Stimulated activated CD8-positive, alpha-beta memory T cell treated with anti-CD3 and anti-CD28 coated beads, Interleukin-7, amount 100 ng/mL, for 48 hours (primary cell): Measurements from ENCODE around the gene SHANK3.

ENCODE experiments used
- DNase-seq, 2 donors: peaks; one replicate each; pipeline ENCODE4 v3.0.0-alpha.2; 2020; ENCODE audit warnings: low read depth in 1 of 2; ENCODE audit errors: extremely low read depth in 1 of 2

The SHANK3 gene

DNA sequence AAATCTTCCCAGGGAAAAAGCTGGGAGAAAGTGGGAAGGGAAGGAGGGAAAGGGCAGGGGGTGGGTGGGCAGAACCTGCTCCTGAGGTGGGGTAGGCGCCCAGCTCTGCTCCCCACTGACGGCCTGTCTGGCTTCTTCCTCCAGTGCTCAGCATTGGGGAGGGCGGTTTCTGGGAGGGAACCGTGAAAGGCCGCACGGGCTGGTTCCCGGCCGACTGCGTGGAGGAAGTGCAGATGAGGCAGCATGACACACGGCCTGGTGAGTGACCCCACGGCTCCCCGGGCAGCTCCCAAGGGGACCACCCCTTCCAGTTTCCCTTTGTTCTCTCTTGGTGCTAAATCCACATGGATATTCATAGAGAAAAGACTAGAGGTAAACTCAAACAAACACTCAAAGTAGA, 25.9 kb downstream of the SHANK3 start:
- no peak for DNase-seq

DNA sequence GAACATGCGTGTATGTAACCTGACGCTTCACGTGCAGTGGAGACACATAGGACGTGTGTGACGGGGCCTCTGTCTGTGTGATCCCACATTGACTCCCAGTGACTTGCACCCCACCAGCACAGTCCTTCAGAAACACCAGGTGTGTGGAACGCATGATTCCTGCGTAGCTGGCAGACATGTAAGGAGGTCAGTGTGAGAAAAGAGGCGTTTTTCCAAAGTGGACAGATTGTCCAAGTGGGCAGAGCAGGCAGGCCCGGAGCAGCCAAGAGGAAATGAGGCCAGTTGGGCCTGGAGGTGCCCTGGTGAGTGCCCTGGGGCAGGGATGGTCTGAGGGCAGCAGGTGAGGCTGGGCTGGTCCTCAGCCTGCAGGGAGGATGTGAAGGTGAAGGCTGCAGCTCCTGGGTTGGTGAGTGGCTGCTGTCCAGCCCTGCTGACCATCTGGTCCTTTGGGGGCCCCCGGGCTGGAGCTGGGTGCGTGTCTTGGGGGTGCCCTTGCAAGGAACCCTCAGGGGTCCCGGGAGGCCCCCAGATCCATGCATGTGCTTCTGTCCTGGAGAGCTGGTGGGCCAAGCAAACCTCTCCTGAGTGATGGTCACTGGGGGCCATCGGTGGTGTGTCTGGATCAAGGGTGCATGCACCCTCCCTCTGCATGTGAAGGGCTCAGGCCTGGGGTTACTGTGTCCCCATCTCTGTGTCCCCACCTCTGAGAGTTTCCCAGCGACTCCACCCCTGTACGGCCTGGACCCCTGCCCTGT, 26.6 kb downstream of the SHANK3 start:
- DNase-seq: no peak

DNA sequence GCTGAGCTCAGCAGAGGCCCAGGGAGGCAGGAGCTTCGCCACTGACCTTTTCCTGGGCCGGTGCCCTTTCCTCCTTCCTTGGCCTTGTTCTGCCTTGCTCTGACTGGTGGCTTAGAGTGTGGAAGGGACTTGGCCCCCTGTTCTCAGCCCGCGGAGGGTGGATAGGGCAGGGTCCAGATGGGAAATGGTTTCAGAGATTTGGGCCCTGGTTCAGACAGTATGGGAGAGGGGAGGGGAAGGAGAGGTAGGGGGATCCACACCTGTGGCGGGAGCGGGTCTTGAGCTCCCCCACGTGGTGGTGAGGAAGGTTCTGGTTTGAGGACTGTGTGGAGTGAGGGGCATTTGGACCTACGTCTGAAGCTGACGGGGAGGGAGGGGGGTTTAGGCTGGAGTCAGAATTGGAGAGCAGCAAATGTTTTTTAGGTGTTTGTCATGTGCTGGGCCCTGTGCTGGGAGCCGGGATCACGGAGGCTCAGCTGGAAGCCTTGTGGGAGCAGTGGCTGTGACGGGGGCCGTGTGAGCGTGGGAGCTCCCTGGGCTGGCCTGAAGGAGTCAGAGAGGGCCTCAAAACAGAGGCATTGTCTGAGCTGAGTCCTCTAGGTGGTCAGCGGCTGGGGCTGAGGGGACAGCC, 27.2 kb downstream of the SHANK3 start:
- DNase-seq: no peak

DNA sequence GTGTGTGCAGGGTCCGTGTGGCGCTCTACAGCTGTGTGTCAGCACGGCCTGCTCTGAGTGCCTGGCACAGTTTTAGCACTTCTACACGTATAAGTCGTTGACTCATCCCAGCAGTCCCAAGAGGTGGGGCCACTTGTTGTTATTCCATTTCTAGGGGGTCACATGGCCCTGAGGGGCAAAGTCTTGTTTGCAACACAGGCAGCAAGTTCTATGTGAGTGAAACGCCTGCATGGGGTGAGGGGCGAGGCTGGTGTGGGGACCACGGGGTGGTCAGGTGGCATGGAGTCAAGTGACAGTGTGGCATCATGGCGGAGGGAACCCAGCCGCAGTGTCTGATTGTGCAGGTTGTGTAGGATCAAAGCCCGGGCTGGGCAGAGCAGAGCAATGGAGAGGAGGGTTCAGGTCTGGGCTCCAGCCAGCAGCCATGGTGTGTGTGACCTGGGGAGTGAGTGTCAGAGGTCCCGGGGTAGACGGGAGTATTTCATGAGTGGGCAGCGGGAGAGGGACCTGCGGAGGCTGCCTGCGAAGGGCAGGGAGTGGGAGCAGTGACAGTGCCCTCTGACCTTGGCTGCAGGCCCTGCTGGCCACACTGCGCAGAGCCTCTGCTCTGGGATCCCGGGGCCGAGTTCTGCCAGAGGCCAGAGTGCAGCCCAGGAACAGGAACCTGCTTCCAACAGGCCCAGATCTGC, 27.9 kb downstream of the SHANK3 start:
- no peak for DNase-seq

DNA sequence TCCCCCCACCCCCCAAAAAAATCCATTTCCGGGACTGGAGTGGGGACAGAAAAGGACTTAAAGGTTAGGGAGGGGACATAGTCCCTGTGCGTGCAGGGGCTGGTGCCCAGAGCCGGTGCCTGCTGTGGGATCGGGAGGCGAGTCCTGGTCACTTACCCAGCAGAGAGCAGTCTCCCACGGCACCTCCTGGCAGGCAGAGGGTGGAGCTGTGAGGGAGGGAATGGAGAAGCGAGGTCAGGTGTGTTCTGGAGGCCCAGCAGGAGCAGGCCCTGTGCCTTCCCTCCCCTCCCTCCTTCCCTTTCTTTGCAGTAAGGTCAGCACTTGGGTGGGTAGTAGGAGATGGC, 28.4 kb downstream of the SHANK3 start:
- DNase-seq: no peak

DNA sequence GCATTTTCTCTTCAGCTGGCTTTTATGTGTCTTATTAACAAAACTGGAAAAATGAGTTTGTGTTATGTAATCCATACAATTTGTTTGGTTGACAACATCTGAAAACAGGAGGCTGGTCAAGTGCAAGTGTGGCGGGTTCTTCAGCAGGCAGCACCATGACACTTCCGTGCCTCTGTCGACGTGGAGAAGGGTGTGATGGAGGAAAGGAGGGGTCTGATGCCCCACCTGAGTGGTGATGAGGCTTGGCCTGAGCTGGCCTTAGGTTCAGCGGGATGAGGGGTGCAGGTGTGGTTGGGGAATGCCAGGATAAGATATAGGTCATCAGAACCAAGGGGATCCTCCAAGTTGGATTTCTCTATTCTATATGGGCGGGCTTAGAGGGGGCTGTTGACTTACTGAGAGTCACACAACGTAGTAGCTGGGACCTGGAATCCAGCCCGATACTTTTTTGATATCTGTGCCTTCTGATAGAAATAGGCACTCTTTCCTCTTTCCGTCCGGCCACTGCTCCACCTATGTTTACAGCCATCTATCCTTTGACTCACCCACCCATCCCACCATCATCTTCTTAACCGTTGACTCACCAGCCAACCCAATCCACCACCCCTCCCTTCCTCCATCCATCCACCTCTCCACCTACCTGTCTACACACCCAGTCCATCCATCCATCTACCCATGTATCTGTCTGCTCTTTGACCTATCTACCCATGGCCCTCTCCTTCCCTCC, 29.0 kb downstream of the SHANK3 start:
- DNase-seq: no peak

DNA sequence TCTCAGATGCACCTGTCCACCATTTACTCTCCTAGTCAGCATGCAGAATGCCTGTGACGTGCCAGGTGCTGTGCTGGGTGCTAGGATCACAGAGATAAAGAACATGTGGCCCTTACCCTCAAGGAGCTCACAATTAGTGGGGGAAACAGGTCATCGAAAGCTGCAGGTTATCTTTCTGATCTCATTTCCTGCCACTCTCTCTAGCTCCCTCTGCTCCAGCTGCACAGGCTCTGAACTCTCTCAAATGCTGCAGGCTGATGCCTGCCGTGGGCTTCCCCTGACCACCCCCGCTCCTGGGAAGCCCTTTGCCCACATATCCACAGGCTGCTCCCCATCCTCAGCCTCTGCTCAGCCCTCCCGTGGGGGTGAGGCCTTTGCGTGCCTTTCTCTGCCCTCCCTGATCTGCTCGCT, 29.6 kb downstream of the SHANK3 start:
- DNase-seq: no peak

DNA sequence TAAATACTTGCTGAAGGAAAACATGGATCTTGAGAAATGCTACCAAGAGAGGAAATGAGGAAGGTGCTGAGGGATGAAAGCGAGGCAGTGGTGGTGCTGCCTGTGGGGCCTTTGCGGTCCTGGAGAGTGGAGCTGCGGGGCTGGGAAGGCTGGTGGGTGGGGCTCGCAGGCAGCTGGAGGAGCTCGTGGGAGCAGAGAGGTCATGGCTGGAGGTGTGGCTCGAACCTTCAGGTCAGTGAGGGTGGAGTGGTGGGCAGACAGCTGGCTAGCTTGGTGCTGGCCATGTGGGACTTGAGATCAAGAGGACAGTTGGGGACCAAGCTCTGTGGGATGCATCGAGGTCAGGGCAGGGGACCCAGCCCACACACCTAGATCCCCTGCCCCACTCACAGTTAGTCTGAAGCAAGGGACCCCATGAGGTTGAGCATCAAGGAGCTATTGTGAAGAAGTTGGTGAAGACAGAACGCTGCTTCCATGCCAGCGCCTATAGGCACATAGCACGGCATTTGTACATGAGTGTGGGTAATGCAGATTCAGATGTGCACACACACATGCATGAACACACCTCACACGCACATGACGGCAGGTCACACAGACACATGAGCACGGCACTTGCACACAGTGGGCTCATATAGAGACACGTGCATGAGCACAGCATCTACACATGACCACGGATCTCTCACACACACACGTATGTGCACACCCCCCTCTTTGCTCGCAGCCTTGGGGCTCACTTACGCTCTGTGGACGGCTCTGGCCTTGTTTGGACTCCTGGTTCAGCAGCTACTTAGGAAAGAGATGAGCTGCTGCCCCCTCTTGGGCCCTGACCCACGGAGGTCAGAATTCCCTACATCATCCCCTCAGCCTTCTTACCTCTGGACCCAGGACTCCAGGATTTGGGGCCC, 30.4 kb downstream of the SHANK3 start:
- no peak for DNase-seq

DNA sequence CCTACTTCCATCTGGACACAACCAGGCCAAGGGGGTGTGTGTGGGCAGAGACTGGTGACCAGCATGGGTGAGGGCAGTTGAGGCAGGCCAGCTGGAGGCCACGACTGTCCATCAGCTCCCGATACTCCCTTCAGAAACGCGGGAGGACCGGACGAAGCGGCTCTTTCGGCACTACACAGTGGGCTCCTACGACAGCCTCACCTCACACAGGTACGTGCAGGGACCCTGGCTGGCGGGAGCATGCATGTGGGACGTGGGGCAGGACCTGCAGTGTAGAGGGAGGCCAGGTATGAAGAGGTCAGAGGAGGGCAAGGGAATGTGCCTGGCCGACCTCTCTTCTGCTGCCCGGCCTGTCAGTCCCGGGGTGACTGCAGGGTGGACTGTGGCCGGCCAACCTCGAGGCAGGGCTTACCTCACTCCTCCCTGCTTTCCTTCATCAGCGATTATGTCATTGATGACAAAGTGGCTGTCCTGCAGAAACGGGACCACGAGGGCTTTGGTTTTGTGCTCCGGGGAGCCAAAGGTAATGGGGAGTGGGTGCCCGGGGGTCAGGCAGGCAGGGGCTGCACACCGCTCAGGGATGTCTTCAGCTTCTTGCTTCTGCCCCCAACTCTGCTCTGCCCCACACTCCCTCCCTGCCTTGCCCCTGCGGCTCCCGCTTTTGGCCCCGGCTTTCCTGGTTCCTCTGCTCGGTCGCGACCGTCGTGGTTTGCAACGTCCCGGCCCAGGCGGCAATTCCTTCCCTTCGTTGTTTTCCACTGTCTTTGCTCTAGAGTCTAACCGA, 31.3 kb downstream of the SHANK3 start:
- no peak for DNase-seq

DNA sequence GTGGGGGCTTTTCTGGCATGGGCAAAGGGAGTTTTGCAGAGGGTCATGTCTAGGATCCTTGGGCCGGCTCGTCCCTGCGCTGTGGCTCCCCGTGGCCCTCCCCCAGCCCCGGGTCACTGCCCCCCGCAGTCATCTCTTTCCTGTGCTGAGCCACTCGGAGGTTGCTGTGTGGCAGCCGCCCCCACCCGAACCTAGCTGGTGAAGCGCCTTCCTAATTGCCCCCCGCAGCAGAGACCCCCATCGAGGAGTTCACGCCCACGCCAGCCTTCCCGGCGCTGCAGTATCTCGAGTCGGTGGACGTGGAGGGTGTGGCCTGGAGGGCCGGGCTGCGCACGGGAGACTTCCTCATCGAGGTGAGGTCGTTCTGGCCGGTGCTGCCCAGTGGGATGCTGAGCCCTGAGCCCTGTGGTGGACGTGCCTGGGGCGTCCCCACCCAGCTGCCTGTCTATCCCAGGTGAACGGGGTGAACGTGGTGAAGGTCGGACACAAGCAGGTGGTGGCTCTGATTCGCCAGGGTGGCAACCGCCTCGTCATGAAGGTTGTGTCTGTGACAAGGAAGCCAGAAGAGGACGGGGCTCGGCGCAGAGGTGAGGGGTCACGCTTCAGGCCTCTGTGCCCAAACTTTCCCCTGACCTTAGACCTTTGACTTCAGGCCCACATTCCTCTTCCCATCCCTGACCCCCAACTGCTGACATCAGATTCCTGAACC, 32.0 kb downstream of the SHANK3 start:
- no peak for DNase-seq

DNA sequence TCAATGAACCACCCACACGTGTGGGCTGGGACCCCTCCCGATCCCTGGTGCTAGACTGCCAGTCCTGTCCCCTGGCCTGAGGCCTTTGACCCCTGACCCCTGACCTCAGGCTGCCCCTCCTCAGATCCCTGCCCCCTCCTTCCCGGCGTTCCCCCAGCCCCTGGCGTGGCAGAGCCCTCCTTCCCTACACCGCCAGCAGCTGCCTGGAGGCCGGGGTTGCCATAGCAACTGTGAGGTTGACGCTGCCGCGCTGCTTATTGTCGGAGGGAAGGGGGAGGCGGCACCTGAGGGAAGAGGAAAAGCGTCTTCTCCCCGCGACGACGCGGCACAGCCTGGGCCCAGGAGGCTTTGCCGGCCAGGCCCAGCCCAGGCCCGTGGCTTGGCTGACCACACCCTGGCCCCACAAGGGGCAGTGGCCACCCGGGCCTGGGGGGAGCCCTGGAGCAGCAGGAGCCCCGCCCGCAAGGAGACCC, 32.6 kb downstream of the SHANK3 start:
- no peak for DNase-seq

DNA sequence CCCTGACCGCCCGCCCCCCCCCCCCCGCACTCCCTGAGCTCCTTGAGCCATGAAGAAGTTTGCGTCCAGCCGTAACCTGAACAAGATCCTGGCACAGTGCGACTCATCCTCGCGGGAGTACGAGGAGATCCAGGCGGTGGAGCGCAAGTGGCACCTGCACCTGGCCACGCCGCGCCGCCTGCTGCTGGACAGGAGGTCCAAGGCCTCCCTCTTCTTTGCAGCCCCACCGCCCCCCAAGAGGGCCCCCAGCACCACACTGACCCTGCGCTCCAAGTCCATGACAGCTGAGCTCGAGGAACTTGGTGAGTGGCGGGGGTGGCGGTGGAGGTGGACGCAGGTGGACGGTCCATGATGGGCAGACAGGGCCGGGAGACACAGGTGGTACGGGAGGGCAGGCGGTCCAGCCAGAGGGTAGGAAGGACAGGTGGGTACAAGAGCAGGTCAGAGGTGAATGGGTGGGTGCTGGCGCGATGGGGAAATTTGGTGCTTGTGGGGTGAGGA, 33.3 kb downstream of the SHANK3 start:
- no peak for DNase-seq

DNA sequence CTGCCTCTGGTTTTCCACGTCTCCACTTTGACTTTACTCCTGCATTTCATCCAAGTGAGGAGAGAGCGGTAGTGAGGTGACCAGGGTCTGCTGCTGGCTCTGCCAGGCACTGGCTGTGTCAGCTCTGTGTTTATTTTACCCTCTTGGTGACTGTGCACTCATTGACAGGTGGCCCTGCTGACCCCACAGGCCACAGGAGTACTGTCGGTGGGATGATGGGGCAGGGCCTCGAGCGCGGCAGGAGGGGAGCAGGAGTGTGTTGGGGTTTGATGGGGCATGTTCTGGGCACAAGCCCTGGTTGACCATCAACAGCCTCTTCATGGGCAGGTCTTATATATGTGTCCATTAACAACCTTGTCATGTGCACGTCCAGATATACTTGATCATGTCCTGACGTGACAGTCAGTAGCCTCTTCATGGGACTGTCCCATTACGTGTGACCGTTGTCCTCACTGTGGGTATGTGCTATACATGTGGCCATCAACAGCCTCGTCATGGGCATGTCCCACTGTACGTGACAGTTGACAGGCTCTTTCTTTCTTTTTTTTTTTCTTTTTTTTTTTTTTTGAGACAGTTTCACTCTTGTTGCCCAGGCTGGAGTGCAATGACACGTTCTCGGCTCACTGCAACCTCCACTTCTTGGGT, 34.0 kb downstream of the SHANK3 start:
- DNase-seq: no peak

DNA sequence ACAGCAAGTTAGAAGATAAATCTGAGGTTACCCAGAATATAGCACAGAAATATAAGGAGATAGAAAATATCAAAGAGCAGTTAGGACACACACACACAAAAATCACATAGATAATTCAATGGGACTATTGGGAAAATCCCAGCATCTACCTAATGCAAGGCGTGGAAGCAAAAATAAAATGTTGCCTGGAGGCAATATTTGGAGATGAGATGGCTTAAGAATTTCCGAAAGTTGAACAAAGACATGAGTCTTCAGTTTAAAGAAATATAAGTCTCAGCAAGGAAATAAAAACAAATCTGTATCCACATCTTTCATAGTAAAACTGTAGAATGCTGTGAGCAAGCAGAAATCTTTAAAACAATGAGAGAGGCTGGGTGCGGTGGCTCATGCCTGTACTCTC, 35.9 kb downstream of the SHANK3 start:
- DNase-seq: no peak

DNA sequence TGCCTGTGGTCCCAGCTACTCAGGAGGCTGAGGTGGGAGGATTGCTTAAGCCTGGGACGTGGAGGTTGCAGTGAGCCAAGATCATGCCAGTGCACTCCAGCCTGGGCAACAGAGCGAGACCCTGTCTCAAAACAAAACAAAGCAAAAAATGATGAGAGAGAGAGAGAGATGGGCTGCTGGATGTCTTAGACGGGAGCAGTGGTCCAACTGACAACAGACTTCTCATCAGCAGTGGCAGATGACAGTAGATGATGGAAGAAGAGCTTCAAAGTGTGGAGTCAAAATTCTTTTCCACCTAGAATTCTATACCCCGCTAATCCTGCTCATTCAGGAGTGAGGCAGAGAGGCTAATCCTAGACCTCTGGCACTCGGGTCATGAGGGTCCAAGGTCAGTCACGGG, 36.4 kb downstream of the SHANK3 start:
- no peak for DNase-seq

DNA sequence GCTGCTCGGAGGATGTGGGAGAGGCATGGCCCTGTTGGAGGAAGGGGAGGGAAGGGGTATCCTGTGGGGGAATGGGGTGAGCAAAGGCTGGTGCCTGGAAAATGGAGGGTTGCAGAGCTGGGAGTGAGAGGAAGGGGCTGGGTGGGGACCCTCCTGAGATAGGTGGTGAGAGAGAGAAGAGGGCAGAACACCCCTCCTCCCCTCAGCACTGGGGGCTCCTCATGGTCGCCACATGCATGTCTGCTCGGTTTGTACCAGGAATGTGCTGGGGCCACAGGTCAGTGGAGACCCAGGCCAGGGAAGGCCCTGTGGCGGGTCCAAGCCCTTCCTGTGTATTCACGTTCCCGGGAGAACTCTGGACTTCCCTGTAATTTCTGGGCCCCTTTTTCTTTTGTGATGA, 37.6 kb downstream of the SHANK3 start:
- no peak for DNase-seq

DNA sequence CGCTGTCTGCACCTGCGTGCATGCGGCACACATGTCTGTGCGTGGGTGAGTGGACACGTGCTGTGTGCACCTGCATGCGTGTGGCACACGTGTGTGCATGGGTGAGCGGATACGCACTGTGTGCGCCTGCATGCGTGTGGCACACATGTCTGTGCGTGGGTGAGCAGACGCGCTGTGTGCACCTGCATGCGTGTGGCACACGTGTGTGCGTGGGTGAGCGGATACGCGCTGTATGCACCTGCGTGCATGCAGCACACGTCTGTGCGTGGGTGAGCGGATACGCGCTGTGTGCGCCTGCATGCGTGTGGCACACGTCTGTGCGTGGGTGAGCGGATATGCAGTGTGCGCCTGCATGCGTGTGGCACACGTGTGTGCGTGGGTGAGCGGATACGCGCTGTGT, 38.3 kb downstream of the SHANK3 start:
- DNase-seq: no peak
